ENCODE results near the gene HIBCH.

- TF ChIP-seq CTCF (IDR thresholded peaks at IDR 0.05; ENCODE audit: insufficient read depth, low read depth, low read length) (no peak), EZH2 (IDR thresholded peaks at IDR 0.05; ENCODE audit: insufficient read depth, low read length) (no peak)
These were observed 34.5 kb upstream of the HIBCH start for GRCh38 chr2:190354003-190354690.

Measured in astrocyte (in vitro differentiated cells and primary cell).